ENCODE measurements around the gene MGAT5B.

The MGAT5B gene

DNA sequence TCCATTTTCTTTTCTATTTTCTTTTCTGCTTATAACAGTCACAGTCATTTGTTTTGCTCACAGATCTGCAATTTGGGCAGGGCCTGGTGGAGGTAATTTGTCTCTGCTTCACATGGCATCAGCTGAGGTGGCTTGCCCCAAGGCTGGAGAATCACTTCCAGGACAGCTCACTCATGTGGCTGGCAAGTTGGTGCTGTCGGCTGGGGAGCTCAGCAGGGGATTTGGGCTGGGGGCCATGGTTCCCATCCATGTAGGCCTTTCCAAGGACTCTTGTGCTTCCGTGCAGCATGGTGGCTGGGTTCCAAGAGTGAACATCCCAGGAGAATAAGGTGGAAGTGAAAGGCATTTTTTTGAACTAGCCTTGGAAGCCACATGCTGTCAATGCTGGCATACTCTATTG is 85.7 kb downstream of the MGAT5B start:
- 89 to 92% methylated on average over 2 of the region's 2 CpGs for WGBS, 2 experiments
- Histone ChIP-seq H3K4me1 (ENCODE audit: control insufficient read depth, insufficient read depth, low read length) (peaks cover 18% of the 10 kb centered on the region), H3K27me3 (ENCODE audit: control insufficient read depth, insufficient read depth, low read length, poor library complexity, severe bottlenecking) (no peaks in the 10 kb centered on the region), H3K27ac (ENCODE audit: insufficient read depth, low read depth, low read length, poor library complexity, severe bottlenecking) (no peak overlapping the region), H3K4me3 (ENCODE audit: insufficient read depth, low read depth, low read length) (no peak overlapping the region), H3K36me3 (ENCODE audit: control insufficient read depth, insufficient read depth, low read length) (no peaks in the 10 kb centered on the region), H3K9me3 (ENCODE audit: control insufficient read depth, low read length) (no peaks in the 10 kb centered on the region)

DNA sequence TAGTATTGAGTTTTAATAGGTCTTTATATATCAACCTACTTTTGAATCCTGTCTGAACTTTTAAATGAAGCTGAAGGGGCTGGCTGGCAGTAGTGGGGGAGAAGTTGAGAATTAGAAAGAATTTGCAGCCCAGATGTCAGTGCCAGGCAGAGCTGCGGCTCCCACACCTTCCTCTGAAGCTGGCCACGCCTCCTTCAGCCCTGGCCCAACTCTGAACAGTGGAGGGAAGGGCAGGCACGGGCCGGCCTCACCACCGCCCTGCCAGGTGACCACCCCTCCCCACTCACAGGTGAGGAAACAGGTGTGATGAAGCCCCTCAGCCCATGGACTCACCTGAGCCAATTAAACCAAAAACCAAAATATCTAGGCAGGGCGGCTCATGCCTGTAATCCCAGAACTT is 87.0 kb downstream of the MGAT5B start:
- WGBS, 2 experiments = 80 to 89% methylated on average over 6 of the region's 6 CpGs

DNA sequence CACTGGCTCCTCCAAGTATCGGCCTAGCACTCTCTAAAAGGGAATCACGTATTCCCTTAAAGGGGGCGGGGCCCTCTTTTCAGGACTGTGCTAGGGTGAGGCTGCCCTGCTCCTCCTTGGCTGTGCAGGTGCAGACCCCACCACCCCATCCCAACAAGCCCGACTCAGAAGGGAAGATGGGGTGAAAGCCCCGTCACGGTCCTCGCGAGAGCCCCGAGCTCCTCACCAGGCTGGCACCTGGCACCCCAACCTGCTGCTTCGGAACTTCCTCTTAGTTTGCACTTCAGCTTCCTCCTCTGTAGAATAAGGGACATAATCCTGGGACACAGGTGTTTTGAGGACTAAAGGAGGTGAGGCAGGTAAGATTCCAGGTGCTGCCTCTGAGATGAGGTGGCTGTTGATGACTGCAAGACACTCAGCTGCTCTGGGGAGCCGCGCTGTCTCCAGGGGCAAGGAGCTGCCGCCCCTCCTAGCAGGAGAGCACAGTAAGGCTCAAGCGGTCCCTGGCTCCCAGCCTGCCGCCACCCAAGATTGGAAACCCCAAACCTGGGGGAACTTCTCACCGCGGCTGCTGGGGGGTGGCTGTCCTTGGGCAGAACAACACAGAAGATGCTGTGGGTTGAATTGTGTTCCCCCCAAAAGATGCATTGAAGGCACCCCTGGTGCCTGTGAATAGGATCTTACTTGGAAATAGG is 88.8 kb downstream of the MGAT5B start:
- Histone ChIP-seq H3K27ac (ENCODE audit: insufficient read depth, low read depth, low read length, poor library complexity, severe bottlenecking) (no peak overlapping the region), H3K27me3 (ENCODE audit: control insufficient read depth, insufficient read depth, low read length, poor library complexity, severe bottlenecking) (no peaks in the 10 kb centered on the region), H3K9me3 (ENCODE audit: control insufficient read depth, low read length) (no peaks in the 10 kb centered on the region), H3K36me3 (ENCODE audit: control insufficient read depth, insufficient read depth, low read length) (no peaks in the 10 kb centered on the region), H3K4me1 (ENCODE audit: control insufficient read depth, insufficient read depth, low read length) (peaks cover 18% of the 10 kb centered on the region), H3K4me3 (ENCODE audit: insufficient read depth, low read depth, low read length) (no peak overlapping the region)
- 87 to 88% methylated on average over 17 of the region's 17 CpGs for WGBS, 2 experiments

More for the DNA sequence above, 87.0 kb downstream of the MGAT5B start:
- Histone ChIP-seq H3K4me1 (ENCODE audit: control insufficient read depth, insufficient read depth, low read length) (peaks cover 18% of the 10 kb centered on the region), H3K27me3 (ENCODE audit: control insufficient read depth, insufficient read depth, low read length, poor library complexity, severe bottlenecking) (no peaks in the 10 kb centered on the region), H3K27ac (ENCODE audit: insufficient read depth, low read depth, low read length, poor library complexity, severe bottlenecking) (no peak overlapping the region), H3K9me3 (ENCODE audit: control insufficient read depth, low read length) (no peaks in the 10 kb centered on the region), H3K36me3 (ENCODE audit: control insufficient read depth, insufficient read depth, low read length) (no peaks in the 10 kb centered on the region), H3K4me3 (ENCODE audit: insufficient read depth, low read depth, low read length) (no peak overlapping the region)

DNA sequence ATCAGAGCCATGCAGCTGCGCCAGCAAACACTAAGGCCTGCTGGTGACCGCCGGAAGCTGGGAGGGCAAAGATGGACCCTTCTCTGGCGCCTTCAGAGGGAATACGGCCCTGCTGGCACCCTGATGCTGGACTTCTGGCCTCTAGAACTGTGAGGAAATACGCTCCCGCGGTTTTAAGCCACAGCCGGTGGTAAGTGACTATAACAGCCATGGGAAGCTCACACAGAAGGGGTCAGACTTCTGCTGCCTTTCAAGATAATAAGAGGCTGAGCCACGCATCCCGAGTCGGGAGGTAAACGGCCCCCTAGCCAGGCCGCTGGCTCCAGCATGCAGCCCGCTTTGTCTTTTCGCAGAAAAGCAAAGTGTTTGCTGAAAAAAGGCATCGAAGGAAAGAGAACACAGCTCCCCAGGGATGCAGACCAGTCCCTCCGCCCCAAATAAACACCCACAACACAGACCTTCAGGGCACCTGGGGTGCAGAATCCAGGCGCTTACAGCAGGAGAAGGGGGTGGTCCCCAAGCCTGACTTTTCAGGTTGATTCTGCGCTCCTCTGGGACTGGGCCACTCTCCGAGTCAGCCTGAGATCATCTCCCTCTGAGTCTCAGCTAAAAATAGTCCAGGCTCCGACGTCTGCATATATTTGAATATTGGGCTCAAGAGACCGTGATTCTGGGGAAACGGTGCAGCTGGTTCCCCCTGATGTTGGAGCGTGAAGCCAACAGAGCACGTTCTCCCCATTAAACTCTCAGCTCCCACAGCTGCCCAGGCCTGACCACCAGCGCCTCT is 89.7 kb downstream of the MGAT5B start:
- WGBS, 2 experiments = 42 to 43% methylated on average over 28 of the region's 28 CpGs
- Histone ChIP-seq H3K4me1 (ENCODE audit: control insufficient read depth, insufficient read depth, low read length) (peaks cover 18% of the 10 kb centered on the region), H3K9me3 (ENCODE audit: control insufficient read depth, low read length) (no peaks in the 10 kb centered on the region), H3K27me3 (ENCODE audit: control insufficient read depth, insufficient read depth, low read length, poor library complexity, severe bottlenecking) (no peaks in the 10 kb centered on the region), H3K27ac (ENCODE audit: insufficient read depth, low read depth, low read length, poor library complexity, severe bottlenecking) (no peak overlapping the region), H3K36me3 (ENCODE audit: control insufficient read depth, insufficient read depth, low read length) (no peaks in the 10 kb centered on the region), H3K4me3 (ENCODE audit: insufficient read depth, low read depth, low read length) (no peak overlapping the region)

DNA sequence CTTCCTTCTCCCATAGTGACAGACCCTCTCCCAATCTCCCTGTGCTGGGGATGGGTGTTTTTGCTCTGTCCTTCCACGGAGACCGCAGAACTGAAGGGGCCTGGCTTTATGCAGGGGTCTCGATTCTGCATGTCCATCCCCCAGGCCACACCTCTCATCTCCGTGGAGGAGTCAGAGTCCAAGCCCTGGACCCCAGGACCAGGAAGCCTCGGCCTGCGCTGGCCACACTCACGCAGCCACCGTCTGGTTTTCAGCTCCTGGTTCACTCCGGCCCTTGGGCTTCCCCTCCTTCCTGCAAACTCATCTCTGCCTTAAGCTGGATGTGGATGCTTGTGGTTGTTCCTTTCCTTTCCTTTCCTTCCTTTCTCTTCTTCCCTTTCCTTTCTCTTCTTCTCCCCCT is 90.8 kb downstream of the MGAT5B start:
- Histone ChIP-seq H3K27ac (ENCODE audit: insufficient read depth, low read depth, low read length, poor library complexity, severe bottlenecking) (no peak overlapping the region), H3K27me3 (ENCODE audit: control insufficient read depth, insufficient read depth, low read length, poor library complexity, severe bottlenecking) (no peaks in the 10 kb centered on the region), H3K4me1 (ENCODE audit: control insufficient read depth, insufficient read depth, low read length) (peaks cover 18% of the 10 kb centered on the region), H3K9me3 (ENCODE audit: control insufficient read depth, low read length) (no peaks in the 10 kb centered on the region), H3K4me3 (ENCODE audit: insufficient read depth, low read depth, low read length) (no peak overlapping the region), H3K36me3 (ENCODE audit: control insufficient read depth, insufficient read depth, low read length) (no peaks in the 10 kb centered on the region)
- 78 to 82% methylated on average over 9 of the region's 9 CpGs for WGBS, 2 experiments

DNA sequence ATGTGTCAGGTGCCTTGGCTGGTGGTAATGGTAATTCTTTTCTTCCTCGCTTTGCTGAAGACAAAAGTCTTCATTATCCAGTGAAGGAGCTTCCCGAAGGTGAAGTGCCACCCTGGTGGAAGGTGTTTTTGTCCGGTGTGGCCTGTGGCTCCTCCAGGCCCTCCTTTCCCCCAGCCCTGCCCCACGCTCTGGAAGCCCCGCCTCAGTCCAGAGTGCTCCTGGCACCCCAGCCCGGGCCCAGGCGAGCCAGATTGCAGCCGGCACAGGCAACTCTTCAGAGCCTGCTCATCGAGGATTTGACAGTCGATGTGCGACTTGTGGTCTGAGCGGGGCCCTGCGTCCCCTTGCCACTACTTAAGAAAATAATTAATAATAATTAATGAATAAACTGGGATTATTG is 93.7 kb downstream of the MGAT5B start:
- Histone ChIP-seq H3K4me1 (ENCODE audit: control insufficient read depth, insufficient read depth, low read length) (peaks cover 18% of the 10 kb centered on the region), H3K27me3 (ENCODE audit: control insufficient read depth, insufficient read depth, low read length, poor library complexity, severe bottlenecking) (no peaks in the 10 kb centered on the region), H3K36me3 (ENCODE audit: control insufficient read depth, insufficient read depth, low read length) (no peaks in the 10 kb centered on the region), H3K27ac (ENCODE audit: insufficient read depth, low read depth, low read length, poor library complexity, severe bottlenecking) (no peak overlapping the region), H3K9me3 (ENCODE audit: control insufficient read depth, low read length) (no peaks in the 10 kb centered on the region), H3K4me3 (ENCODE audit: insufficient read depth, low read depth, low read length) (no peak overlapping the region)
- WGBS, 2 experiments = 80 to 88% methylated on average over 11 to 13 of the region's 13 CpGs

DNA sequence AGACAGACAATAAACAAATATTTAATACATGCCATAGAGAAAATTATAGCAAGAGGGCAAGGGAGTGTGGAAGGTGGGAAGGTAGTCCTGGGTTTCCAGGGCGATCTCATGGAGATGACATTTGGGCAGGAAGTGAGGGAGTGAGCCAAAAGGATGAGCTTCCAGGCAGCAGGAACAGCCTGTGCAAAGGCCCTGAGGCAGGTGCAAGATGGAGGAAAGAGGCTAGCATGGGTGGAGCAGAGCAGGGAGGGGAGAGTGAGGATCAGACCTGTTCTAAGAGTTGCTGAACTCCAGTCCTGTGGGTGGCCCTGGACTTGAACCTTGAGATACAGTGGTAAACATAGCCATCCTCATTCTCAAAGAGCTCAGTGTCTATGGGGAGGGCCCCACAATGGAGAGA is 94.7 kb downstream of the MGAT5B start:
- H3K4me1 ChIP-seq (ENCODE audit: control insufficient read depth, insufficient read depth, low read length) = peaks cover 11% of the 10 kb centered on the region
- H3K27me3 ChIP-seq (ENCODE audit: control insufficient read depth, insufficient read depth, low read length, poor library complexity, severe bottlenecking) = no peaks in the 10 kb centered on the region
- no peaks in the 10 kb centered on the region for H3K9me3 ChIP-seq (ENCODE audit: control insufficient read depth, low read length)
- no peak overlapping the region for H3K27ac ChIP-seq (ENCODE audit: insufficient read depth, low read depth, low read length, poor library complexity, severe bottlenecking)
- H3K36me3 ChIP-seq (ENCODE audit: control insufficient read depth, insufficient read depth, low read length) = no peaks in the 10 kb centered on the region
- 84 to 94% methylated on average over 1 of the region's 1 CpG for WGBS, 2 experiments
- H3K4me3 ChIP-seq (ENCODE audit: insufficient read depth, low read depth, low read length) = no peak overlapping the region

DNA sequence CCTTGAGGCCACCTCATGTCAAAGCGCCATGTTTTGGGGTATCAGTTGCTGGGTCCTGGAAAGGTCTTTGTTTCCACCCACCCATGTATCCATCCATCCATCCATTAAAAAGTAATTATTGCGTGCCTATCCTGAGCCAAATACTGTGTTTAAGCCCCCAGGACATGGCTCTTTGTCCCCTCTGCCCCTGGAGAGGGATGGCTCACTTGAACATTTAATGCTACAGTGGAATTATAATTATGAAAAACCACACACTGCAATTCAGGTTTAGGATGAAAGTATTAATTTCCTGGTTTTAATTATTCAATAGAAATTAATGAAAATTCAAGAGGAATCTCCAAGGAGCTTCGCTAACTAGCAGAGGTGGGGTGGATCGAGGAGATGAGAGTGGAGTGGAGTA is 97.8 kb downstream of the MGAT5B start:
- no peak overlapping the region for H3K4me3 ChIP-seq (ENCODE audit: insufficient read depth, low read depth, low read length)
- 92 to 97% methylated on average over 4 of the region's 4 CpGs for WGBS, 2 experiments
- no peak overlapping the region for H3K27ac ChIP-seq (ENCODE audit: insufficient read depth, low read depth, low read length, poor library complexity, severe bottlenecking)
- no peaks in the 10 kb centered on the region for H3K36me3 ChIP-seq (ENCODE audit: control insufficient read depth, insufficient read depth, low read length)
- H3K4me1 ChIP-seq (ENCODE audit: control insufficient read depth, insufficient read depth, low read length) = peaks cover 7% of the 10 kb centered on the region
- no peaks in the 10 kb centered on the region for H3K27me3 ChIP-seq (ENCODE audit: control insufficient read depth, insufficient read depth, low read length, poor library complexity, severe bottlenecking)
- H3K9me3 ChIP-seq (ENCODE audit: control insufficient read depth, low read length) = no peaks in the 10 kb centered on the region

DNA sequence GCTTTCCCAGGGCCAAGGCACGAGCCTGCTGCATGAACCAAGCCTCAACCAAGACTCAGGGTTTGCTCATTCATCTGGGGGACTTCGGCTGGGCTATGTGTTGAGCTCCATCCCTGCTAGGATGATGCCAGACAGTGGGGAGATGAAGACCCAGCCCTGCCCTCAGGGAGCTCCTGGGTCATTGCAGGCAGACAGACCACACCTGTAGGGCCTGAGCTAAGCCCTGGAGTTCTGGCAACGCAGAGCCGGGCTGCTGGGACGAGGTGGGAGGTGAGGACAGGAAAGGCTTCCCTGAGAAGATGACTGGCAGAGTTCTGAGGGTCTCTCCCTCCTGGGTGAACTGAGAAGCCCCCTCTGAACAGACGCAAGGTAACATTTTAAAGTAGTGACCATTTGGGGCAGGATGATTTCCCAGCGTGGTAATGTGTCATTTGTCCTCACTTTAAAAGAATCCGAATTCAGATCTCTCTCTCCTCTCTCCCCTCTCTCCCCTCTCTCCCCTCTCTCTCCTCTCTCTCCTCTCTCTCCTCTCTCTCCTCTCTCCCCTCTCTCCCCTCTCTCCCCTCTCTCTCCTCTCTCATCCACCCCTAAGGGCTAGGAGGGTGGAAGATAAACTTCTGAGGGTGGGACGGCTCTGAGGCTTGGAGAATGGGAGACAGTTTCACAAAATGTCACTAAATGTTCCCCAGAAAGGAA is 98.4 kb downstream of the MGAT5B start:
- Histone ChIP-seq H3K27ac (ENCODE audit: insufficient read depth, low read depth, low read length, poor library complexity, severe bottlenecking) (no peak overlapping the region), H3K27me3 (ENCODE audit: control insufficient read depth, insufficient read depth, low read length, poor library complexity, severe bottlenecking) (no peaks in the 10 kb centered on the region), H3K4me1 (ENCODE audit: control insufficient read depth, insufficient read depth, low read length) (peaks cover 7% of the 10 kb centered on the region), H3K36me3 (ENCODE audit: control insufficient read depth, insufficient read depth, low read length) (no peaks in the 10 kb centered on the region), H3K4me3 (ENCODE audit: insufficient read depth, low read depth, low read length) (no peak overlapping the region), H3K9me3 (ENCODE audit: control insufficient read depth, low read length) (no peaks in the 10 kb centered on the region)
- 76 to 79% methylated on average over 9 of the region's 9 CpGs for WGBS, 2 experiments

DNA sequence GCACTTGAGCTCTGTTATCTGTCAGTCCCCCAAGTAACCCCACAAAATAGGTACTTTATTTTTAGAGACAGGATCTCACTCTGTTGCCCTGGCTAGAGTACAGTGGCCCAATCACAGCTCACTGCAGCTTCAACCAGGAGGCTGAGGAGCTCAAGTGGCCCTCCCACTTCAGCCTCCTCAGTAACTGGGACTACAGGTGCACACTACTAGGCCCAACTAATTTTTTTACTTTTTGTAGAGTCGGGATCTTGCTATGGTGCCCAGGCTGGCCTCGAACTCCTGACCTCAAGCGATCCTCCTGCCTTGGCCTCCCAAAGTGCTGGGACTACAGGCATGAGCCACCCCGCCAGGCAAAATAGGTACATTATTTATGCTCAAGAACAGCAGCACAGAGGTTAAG is 99.6 kb downstream of the MGAT5B start:
- no peaks in the 10 kb centered on the region for H3K9me3 ChIP-seq (ENCODE audit: control insufficient read depth, low read length)
- H3K4me1 ChIP-seq (ENCODE audit: control insufficient read depth, insufficient read depth, low read length) = peaks cover 7% of the 10 kb centered on the region
- H3K27me3 ChIP-seq (ENCODE audit: control insufficient read depth, insufficient read depth, low read length, poor library complexity, severe bottlenecking) = no peaks in the 10 kb centered on the region
- no peak overlapping the region for H3K4me3 ChIP-seq (ENCODE audit: insufficient read depth, low read depth, low read length)
- no peak overlapping the region for H3K27ac ChIP-seq (ENCODE audit: insufficient read depth, low read depth, low read length, poor library complexity, severe bottlenecking)
- H3K36me3 ChIP-seq (ENCODE audit: control insufficient read depth, insufficient read depth, low read length) = no peaks in the 10 kb centered on the region
- WGBS, 2 experiments = 90 to 95% methylated on average over 4 of the region's 4 CpGs

All from ectodermal cell (in vitro differentiated cells).